Measurements from ENCODE around the gene BCR. TPM values are rescaled to one million over a fixed set of nuclear protein-coding genes. Genes with fewer than 3 reads are reported as not detected.

The BCR gene
- polyA plus RNA-seq, 1 experiment, result 21.4 TPM

DNA sequence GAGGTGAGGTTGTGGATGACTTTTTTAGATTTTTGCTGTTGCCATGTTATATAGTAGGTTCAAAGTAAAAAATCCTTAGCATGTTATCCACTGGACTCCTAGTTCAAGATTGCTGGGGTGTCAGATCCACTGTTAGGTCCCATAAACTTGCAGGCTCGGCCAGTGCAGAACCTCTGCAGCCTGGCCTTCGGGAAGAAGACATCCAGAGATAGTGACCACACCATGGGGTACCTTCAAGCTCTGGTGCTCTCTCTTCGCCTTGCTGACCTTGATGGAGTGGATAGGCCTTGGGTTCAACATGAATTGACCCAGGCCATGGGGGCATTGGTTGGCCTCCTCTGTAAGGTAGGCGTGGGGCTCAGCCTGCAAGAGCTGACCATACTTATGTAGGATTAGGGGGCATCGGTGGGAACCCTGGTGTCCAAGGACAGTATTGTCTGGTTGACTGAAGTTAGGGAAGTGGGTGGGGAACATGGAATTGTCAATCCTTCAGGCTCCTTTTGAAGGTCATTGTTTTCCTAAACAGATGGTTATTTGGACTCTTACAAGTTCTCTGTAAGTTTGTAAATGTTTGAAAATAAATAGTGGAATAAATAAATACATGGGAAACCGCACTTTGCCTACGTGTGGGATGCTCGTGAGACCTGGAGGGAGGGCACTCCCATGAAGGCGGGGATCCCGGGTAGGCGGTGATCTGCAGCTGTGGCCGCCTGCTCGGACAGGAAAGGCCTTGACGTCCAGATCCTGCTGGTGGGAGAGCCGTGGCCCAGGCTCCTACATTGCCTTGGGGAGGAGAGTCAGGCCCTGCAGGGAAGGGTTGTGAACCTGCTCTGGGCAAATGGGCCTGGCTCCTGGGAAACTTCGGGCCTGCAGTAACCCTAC, 37.1 kb downstream of the BCR start:
- CTCF ChIA-PET, result interaction anchor here (1.6 kb wide), 1 partner anchor 64 kb away, joined by 6 read pairs; no protein-coding TSS in a partner anchor
- no peak for DNase-seq (ENCODE audit: low read depth, low spot score)
- no peaks in the 10 kb centered on the region; the same call in 1 of the 2 replicates for H3K9me3 ChIP-seq (ENCODE audit: control insufficient read depth, insufficient read depth, low read length)
- no peak overlapping the region for H3K4me3 ChIP-seq (ENCODE audit: low read depth, low read length)
- POLR2A ChIA-PET, result no interaction called here
- TF ChIP-seq, protein P1, sequence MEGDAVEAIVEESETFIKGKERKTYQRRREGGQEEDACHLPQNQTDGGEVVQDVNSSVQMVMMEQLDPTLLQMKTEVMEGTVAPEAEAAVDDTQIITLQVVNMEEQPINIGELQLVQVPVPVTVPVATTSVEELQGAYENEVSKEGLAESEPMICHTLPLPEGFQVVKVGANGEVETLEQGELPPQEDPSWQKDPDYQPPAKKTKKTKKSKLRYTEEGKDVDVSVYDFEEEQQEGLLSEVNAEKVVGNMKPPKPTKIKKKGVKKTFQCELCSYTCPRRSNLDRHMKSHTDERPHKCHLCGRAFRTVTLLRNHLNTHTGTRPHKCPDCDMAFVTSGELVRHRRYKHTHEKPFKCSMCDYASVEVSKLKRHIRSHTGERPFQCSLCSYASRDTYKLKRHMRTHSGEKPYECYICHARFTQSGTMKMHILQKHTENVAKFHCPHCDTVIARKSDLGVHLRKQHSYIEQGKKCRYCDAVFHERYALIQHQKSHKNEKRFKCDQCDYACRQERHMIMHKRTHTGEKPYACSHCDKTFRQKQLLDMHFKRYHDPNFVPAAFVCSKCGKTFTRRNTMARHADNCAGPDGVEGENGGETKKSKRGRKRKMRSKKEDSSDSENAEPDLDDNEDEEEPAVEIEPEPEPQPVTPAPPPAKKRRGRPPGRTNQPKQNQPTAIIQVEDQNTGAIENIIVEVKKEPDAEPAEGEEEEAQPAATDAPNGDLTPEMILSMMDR (IDR thresholded peaks at IDR 0.05; ENCODE audit: low read depth, low read length), result no peak
- H3K27me3 ChIP-seq (ENCODE audit: control insufficient read depth, insufficient read depth, low read length), result no peaks in the 10 kb centered on the region
- no peak overlapping the region for H3K27ac ChIP-seq (ENCODE audit: low read depth, low read length)

DNA sequence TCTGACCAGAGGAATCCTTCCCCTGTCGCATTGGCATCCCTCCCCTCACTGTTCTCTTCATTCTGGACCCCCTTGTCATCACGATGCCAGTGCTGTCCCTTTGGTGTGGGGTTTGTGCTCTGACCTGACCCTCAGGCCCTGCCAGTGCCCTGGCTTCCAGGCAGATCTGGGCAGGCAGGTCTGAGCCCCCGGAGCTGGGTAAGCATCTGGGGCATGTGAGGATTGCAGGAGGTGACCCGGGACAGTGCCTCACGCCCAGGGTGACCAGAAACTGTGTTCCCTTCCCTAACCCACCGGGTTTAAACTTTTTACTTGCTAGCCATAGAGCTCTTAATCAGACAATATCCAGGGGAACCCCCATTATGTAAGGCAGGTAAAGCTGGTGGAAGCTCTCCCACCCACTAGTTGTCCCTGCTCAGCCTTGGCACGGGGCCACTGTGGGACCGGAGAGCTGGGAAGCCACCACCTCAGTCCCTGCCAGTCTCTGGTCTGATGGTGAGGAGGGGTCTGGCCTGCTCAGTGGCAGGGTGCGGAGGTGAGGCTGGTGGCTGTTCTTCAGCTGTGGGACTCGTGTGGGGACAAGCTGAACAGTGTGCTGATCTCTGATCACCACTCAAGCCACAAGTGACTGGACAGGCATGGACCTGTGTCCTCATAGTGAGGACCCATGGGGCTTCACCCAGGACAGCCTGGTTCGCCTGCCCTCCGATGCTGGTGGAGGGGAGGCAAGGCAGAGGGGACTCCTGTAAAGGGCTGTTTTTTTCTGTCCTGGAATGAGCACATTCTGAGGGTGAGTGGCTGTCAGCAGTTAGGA, 38.0 kb downstream of the BCR start:
- no peaks in the 10 kb centered on the region for H3K27me3 ChIP-seq (ENCODE audit: control insufficient read depth, insufficient read depth, low read length)
- no peak overlapping the region for H3K4me3 ChIP-seq (ENCODE audit: low read depth, low read length)
- DNase-seq (ENCODE audit: low read depth, low spot score), result no peak
- TF ChIP-seq, protein P1 (IDR thresholded peaks at IDR 0.05; ENCODE audit: low read depth, low read length), result no peak
- peak overlapping the region; percentile 54 for H3K27ac ChIP-seq (ENCODE audit: low read depth, low read length)
- POLR2A ChIA-PET, result interaction anchor here (0.9 to 1.3 kb wide), 2 partner anchors 16 to 19 kb away, joined by 3 to 4 read pairs; no protein-coding TSS in a partner anchor
- no peaks in the 10 kb centered on the region; the same call in 1 of the 2 replicates for H3K9me3 ChIP-seq (ENCODE audit: control insufficient read depth, insufficient read depth, low read length)
- CTCF ChIA-PET, result interaction anchor here (0.6 kb wide), 1 partner anchor 12 kb away, joined by 3 read pairs; no protein-coding TSS in a partner anchor

DNA sequence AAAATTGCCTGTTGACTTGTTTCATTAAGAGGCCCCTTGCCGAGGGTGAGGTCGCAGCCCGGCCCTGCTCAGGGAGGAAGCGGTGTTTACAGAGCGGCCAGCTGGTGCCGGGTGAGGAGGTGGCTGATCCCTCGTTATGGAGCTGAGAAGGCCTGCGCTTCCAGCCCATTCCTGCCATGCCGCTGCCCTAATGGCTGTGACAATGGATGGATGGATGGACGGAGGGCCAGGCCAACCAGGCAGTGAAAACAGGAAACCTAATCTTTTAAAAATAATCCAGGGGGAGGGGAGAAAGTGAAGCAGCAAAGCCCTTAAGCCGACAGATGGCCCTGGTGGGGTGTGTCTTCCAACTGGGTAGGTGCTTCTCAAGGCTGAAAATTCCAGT, 38.5 kb downstream of the BCR start:
- DNase-seq (ENCODE audit: low read depth, low spot score), result no peak
- H3K27me3 ChIP-seq (ENCODE audit: control insufficient read depth, insufficient read depth, low read length), result no peaks in the 10 kb centered on the region
- TF ChIP-seq, protein P1 (IDR thresholded peaks at IDR 0.05; ENCODE audit: low read depth, low read length), result no peak
- ChIA-PET CTCF (interaction anchor here (0.6 kb wide), 1 partner anchor 11 kb away, joined by 3 read pairs; no protein-coding TSS in a partner anchor), POLR2A (interaction anchor here (0.9 to 1.3 kb wide), 2 partner anchors 15 to 19 kb away, joined by 3 to 4 read pairs; no protein-coding TSS in a partner anchor)
- H3K9me3 ChIP-seq (ENCODE audit: control insufficient read depth, insufficient read depth, low read length), result no peaks in the 10 kb centered on the region; the same call in 1 of the 2 replicates
- H3K27ac ChIP-seq (ENCODE audit: low read depth, low read length), result peak overlapping the region; percentile 54
- no peak overlapping the region for H3K4me3 ChIP-seq (ENCODE audit: low read depth, low read length)

DNA sequence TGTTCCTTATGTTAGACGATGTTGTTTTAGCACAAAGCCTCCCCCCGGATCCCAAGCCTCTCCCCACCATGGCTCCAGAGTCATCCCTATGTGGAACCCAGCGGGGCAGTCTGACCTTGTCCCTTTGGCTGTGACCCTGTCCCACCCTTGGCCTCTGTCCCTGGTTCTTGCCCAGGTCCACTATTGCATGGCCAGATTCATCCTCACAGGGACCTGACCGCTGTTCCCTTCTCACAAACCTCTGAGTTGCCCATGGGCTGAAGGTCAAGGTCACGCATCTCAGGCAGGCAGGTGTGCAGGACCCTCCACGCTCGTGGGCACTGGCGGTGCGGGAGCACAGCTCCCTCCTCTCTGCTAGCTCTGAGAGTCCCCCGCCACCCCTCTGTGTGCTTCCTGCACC, 39.0 kb downstream of the BCR start:
- Histone ChIP-seq H3K4me3 (ENCODE audit: low read depth, low read length) (no peak overlapping the region), H3K27ac (ENCODE audit: low read depth, low read length) (peak overlapping the region; percentile 54), H3K9me3 (ENCODE audit: control insufficient read depth, insufficient read depth, low read length) (no peaks in the 10 kb centered on the region; the same call in 1 of the 2 replicates), H3K27me3 (ENCODE audit: control insufficient read depth, insufficient read depth, low read length) (no peaks in the 10 kb centered on the region)
- CTCF ChIA-PET, result no interaction called here
- TF ChIP-seq, protein P1 (IDR thresholded peaks at IDR 0.05; ENCODE audit: low read depth, low read length), result no peak
- POLR2A ChIA-PET, result interaction anchor here (0.9 to 1.3 kb wide), 2 partner anchors 15 to 18 kb away, joined by 3 to 4 read pairs; no protein-coding TSS in a partner anchor
- DNase-seq (ENCODE audit: low read depth, low spot score), result no peak
